GM18861 (cell line): ENCODE results near the gene PLCXD1.
"Not testable (repeated sequence)": the region's sequence is repeated elsewhere in the genome, so short reads cannot be mapped to it uniquely, and the experiment has no call there.

Experiments
- ATAC-seq: cut with Tn5 transposase; IDR thresholded peaks from one replicate; pipeline ENCODE4 v1.9.1; 2021; ENCODE audit not compliant: unreplicated experiment

The PLCXD1 gene

DNA sequence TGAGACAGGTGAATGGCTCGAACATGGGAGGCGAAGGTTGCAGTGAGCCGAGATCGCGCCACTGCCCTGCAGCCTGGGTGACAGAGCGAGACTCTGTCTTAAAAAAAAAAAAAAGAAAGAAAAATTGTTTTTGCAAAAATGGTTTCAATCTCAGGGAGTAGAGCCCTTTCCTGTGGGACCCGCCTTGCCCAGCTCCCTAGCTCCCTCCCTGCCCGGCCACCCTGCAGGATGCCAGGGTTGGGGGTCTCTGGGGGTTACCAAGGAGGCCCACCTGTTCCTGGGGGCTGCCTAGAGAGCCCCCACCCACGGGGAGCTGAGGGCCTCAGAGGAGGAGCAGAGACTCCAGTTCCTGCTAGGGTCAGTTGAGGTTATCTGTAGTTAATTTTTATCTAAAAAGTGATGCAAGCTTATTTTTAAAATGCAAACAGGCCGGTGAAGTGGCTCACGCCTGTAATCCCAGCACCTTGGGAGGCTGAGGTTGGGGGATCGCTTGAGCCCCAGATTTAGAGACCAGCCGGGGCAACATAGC is 18.7 kb upstream of the PLCXD1 start:
- peak; percentile 92 for ATAC-seq

DNA sequence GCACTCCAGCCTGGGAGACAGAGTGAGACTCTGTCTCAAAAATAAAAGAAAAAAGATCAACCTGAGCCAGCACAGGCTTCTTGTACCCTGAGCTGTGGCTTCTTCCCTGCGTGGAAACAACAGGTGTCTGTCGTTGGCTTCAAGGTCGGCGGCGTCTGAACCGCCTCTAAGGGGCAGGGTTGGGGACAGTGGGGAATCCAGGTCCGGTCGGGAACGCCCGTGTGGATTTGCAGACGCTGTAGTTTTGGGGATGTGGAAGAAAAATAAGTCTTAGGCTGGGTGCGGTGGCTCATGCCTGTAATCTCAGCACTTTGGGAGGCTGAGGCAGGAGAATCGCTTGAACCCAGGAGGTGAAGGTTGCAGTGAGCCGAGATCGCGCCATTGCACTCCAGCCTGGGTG is 17.2 kb upstream of the PLCXD1 start:
- not testable (repeated sequence) for ATAC-seq

DNA sequence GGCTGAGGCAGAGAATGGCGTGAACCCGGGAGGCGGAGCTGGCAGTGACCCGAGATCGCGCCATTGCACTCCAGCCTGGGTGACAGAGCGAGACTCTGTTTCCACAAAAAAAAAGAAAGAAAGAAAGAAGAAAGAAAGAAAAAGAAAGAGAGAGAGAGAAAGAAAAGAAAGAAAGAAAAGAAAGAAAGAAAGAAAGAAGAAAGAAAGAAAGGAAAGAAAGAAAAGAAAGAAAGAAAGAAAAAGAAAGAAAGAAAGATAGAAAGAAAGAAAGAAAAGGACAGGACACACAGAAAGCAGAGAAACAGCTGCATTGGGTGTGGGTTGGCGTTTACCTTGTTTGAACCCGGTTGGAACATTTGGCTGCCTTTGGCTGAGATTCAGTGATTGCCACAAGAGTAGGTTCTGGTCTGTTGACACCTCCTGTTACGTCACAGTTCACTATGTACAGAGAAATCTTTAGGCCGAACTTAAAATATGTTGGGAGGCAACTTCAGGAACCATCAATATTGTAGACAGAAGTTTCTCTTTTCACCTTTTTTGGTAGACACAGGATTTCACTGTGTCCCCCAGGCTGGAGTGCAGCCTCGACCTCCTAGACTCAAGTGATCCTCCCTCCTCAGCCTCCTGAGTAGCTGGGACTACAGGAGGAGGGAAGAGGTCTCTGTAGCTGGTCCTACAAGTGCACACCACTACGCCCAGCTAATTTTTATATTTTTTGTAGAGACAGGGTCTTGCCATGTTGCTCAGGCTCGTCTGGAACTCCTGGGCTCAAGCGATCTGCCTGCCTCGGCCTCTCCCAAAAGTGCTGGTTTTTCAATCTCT is 16.3 kb upstream of the PLCXD1 start:
- no peak for ATAC-seq

GRCh38 chrX:265502-265901 is 15.7 kb upstream of the PLCXD1 start:
- ATAC-seq: no peak

DNA sequence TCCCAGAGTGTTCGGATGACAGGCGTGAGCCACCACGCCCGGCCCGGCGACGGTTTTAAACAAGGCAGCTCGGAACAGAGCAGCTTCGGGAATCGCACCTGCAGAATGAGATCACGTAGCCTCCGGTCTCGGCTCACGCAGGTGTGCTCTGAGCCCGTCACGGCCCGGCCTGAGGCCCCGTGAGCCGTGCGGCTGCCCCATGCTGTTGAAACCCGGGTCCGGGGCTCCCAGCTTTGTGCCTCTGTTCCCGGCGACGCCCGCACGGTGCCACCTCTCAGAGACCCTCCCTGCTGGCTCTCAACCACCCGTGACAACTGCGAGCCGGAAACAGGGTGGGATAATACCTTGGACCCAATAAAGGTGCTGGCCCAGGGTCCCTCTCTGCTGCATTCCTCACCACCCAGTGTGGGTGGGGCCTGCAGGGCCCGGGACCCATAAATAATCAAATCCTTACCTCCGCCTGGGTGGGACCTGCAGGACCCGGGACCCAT is 13.4 kb upstream of the PLCXD1 start:
- no peak for ATAC-seq

DNA sequence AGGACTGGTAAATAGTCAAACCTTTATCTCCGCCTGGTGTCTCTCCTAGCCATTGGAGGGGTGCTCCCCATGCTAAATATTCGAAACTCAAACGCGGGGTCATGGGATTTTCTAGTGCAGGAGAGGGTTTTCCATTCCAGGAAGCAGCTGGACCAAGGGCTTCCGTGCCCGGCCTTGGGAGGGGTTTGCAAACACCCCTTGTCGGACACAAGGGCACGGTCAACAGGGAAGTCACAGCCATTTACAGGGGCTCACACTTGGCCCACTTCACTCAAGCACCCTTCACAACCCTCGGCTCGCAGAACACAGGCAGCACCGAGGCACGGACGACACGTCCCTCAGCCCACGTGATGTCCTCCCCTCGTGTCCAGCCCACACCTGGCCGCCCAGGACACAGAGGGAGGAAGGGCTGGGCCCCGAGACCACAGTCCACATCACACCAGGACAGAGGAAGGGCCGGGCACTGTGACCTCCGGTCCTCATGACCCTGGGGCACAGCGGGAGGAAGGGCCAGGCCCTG is 10.3 kb upstream of the PLCXD1 start:
- ATAC-seq: no peak

GRCh38 chrX:274904-275475 is 6.2 kb upstream of the PLCXD1 start:
- ATAC-seq: no peak

- no peak for ATAC-seq
Observed at GRCh38 chrX:275476-275966, 5.7 kb upstream of the PLCXD1 start.

DNA sequence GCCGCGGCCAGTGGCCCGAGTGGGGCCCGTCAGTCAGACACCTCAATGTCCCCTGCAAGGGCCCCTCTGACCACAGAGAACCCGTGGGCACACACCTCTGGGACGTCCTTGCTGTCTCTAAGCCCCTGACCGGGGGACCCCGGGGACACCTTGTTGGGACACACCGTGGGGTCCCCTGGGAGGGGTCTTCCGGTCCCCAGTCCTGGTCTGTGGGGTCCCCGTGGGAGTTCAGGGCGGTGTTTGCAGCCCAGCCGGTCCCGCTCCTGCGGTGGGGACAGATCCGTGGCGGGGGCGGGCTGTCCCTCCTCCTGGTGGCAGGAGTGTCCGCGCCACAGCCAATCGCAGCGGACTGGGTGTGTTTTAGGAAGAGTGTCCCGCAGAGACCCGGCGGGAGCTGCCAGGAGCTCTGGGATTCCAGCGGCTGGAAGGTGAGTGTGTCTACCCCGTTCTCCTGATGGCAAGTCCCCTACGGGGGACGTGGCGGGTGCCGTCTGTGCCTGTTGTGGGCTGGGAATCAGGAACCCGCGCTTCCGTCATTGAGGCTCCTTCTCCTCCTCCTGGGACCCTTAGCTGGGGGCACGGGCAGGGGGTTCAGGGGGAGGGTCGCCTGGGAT is 5.1 kb upstream of the PLCXD1 start:
- ATAC-seq: peak; percentile 77

DNA sequence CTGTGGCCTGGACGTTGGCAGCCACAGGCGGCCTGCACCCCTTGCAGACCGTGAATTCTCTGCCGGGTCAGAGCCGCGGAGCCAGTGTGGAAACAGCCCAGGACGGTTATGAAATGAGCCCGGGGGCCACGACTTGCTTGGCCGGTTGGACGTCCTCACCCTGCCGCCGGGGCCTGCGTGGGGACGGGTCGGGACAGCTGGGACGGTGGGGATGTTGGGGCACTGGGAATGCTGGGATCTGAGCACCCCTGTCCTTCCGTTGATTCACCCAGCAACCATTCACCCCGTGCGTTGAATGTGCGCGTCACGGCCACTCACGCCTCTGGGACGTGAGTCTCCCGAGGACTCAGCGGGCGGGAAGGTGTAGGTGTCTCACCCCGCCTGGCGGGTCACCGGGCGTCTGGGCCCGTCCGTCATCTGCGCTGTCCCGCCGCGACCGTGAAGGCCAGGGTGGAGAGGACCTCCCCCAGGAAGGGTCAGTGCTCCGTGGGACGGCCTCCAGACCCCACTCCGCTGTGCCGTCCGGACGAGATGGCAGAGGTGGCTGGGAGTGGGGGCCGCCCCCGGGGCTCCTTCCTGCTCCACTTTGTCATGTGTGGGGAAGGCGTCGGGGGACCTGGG is 4.5 kb upstream of the PLCXD1 start:
- peak; percentile 32 for ATAC-seq

DNA sequence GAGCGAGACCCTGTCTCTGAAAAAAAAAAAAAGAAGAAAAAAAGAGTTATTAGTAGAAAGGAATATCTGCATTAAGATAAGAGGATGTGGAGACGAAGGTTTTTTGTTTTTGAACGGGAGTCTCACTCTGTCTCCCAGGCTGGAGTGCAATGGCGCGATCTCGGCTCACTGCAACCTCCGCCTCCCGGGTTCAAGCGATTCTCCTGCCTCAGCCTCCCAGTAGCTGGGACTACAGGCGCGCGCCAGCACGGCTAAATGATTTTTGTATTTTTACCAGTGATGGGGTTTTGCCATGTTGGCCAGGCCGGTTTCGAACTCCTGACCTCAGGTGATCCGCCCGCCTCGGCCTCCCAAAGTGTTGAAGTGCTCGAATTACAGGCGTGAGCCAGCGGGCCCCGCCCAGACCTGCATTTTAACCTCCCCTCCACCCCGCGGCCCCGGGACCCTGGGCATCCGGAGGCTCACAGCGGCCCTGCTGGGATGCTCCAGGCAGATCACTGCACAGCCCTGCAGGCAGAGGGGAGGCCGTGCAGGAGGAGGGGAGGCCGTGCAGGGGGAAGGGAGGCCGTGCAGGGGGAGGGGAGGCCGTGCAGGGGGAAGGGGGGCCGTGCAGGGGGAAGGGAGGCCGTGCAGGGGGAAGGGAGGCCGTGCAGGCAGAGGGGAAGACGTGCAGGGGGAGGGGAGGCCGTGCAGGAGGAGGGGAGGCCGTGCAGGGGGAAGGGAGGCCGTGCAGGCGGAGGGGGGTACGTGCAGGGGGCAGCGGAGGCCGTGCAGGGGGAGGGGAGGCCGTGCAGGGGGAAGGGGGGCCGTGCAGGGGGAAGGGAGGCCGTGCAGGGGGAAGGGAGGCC is 1.2 kb upstream of the PLCXD1 start:
- not testable (repeated sequence) for ATAC-seq

- not testable (repeated sequence) for ATAC-seq
Observed at GRCh38 chrX:280722-281121, 459 bp upstream of the PLCXD1 start.

DNA sequence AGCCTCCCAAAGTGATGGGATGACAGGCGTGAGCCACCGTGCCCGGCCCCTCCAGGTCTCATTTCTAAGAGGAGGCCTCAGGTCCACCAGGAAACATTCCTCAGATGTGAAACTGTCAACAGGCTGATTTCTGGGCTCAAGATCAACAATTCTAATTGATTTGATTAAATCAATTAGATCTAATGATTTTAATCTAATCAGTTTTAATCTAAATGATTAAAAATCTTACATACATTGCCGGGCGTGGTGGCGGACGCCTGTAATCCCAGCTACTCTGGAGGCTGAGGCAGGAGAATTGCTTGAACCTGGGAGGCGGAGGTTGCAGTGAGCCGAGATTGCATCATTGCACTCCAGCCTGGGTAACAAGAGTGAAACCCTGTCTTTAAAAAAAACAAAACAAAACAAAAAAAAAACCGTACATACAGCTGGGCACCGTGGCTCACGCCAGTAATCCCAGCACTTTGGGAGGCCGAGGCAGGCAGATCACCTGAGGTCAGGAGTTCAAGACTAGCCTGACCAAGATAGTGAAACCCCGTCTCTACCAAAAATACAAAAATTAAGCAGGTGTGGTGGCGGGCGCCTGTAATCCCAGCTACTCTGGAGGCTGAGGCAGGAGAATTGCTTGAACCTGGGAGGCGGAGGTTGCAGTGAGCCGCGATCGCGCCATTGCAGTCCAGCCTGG is 960 bp downstream of the PLCXD1 start:
- ATAC-seq: not testable (repeated sequence)

DNA sequence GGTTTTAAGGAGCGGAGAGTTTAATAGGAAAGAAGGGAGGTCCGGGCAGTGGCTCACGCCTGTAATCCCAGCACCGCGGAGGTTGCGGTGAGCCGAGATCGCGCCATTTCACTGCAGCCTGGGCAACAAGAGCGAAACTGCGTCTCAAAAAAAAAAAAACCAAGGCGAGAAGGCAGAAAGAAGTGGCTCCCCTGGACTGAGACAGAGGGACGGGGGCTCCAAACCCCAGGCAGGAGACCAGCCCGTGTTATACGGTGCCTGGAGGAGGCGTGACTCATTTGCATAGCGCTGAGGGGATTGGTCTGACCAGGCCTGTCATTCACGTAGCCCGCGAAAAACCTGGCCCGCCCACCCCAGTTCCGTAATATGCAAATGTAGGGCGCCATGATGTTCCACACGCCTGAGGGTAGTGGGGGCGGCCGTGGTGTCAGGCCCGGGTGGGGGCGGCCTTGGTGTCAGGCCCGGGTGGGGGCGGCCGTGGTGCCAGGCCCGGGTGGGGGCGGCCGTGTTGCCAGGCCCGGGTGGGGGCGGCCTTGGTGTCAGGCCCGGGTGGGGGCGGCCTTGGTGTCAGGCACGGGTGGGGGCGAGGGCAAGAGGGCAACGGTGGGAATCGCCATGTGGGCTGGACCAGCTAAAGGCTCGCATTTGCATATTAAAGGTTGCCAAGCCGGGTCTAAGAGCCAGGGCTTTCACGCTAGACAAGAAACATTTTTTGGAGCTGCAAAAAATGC is 2.1 kb downstream of the PLCXD1 start:
- peak; percentile 95 for ATAC-seq

- ATAC-seq: no peak
Observed at GRCh38 chrX:285076-285677, 4.0 kb downstream of the PLCXD1 start.

DNA sequence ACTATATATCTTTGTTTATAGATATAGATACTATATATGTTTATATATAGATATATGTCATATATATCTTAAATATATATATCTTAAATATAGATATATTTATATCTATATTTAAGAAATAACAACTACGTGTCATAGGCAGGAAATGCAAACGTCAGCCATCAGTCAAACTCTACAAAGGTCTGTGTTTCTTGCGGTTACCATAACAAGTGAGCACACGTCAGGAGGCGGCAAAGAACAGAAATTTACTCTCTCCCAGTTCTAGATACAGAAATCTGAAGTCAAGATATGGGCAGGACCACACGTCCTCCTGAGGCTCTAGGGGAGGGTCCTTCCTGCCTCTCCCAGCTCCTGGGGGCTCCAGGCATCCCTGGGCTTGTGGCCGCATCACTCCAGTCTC is 6.5 kb downstream of the PLCXD1 start:
- ATAC-seq: no peak

DNA sequence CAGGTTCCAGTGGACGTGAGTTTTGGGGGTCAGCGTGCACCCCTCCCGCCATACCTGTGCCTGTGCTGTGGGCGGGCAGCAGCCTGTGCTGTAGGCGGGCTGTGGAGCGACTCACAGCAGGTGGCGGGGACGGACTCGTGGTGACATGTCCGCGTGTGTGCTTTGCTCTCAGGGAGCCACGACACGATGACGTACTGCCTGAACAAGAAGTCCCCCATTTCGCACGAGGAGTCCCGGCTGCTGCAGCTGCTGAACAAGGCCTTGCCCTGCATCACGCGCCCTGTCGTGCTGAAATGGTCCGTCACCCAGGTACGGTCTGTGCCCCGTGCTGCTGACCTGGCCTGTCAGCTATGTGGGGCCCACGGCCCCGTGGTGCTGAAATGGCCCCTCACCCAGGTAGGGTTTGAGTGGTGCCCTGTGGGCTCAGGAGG is 7.4 kb downstream of the PLCXD1 start:
- no peak for ATAC-seq

DNA sequence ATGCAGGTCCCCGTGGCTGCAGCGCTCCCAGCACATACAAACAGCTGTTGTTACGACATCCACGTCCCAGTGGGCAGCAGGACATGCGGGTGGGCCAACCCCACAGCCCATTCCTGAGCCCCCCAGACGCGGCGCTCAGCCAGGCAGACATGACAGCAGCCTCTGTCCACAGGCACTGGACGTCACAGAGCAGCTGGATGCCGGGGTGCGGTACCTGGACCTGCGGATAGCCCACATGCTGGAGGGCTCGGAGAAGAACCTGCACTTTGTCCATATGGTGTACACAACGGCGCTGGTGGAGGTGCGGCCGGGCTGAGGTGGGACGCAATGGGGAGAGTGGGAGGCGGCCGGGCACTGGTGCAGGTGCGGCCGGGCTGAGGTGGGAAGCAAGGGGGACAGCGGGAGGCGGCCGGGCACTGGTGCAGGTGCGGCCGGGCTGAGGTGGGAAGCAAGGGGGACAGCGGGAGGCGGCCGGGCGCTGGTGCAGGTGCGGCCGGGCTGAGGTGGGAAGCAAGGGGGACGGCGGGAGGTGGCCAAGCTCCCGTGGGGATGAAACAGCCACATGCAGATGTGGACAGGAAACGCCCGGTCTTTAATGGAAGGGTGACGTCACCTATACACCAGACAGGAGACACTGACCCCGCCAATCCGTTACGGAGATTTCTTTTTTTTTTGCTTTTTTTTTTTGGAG is 9.4 kb downstream of the PLCXD1 start:
- no peak for ATAC-seq
